HepG2 (cell line): Measurements from ENCODE around the gene NUDCD2. TPM values are rescaled to one million over a fixed set of nuclear protein-coding genes. Genes with fewer than 3 reads are reported as not detected.

Experiments used
- DMAP1 ChIP-seq: IDR thresholded peaks from 2 replicates; pipeline ENCODE4 v1.6.1; 2016
- GPN1 ChIP-seq: sonication (generic); formaldehyde crosslinking; IDR thresholded peaks from 2 replicates; pipeline ENCODE4 v1.5.1; 2020; ENCODE audit warnings: missing genetic modification reagents, borderline replicate concordance
- HCFC1 ChIP-seq: fragments of 150-350 bp; IDR thresholded peaks from 2 replicates; pipeline ENCODE4 v1.6.1; 2014; ENCODE audit warnings: low read depth, low read length
- ISX ChIP-seq: sonication (generic); formaldehyde crosslinking; conservative IDR thresholded peaks from 2 replicates; pipeline ENCODE4 v1.5.0; 2020; ENCODE audit warnings: missing genetic modification reagents
- KDM5B ChIP-seq: sonication (generic); formaldehyde crosslinking; IDR thresholded peaks from 2 replicates; pipeline ENCODE4 v1.4.0; 2020; ENCODE audit warnings: missing genetic modification reagents, mild to moderate bottlenecking, borderline replicate concordance
- KLF16 ChIP-seq, 2 experiments: sonication (generic) in 1 of 2; formaldehyde crosslinking in 1 of 2; IDR thresholded peaks; 2 replicates each; pipeline versions ENCODE4 v1.6.1 to v1.8.0; 2016 to 2023; ENCODE audit warnings: missing genetic modification reagents in 2 of 2, missing compliant biosample characterization in 1 of 2
- KMT2A ChIP-seq: sonication (generic); formaldehyde crosslinking; IDR thresholded peaks from 2 replicates; pipeline ENCODE4 v1.4.0; 2020; ENCODE audit warnings: missing genetic modification reagents
- MZF1 ChIP-seq: sonication (generic); formaldehyde crosslinking; IDR thresholded peaks from 2 replicates; pipeline ENCODE4 v1.8.1; 2023; ENCODE audit warnings: mild to moderate bottlenecking, missing genetic modification reagents, borderline replicate concordance
- NCOR1 ChIP-seq: fragments of 200-600 bp; sonication (generic); IDR thresholded peaks from 2 replicates; pipeline ENCODE4 v1.7.0; 2017; ENCODE audit warnings: antibody characterized with exemption, low read length, borderline replicate concordance
- NFYB ChIP-seq: sonication (generic); formaldehyde crosslinking; IDR thresholded peaks from 2 replicates; pipeline ENCODE4 v1.4.0; 2020; ENCODE audit warnings: missing genetic modification reagents
- NR3C1 ChIP-seq: sonication (generic); formaldehyde crosslinking; IDR thresholded peaks from 2 replicates; pipeline ENCODE4 v1.4.0; 2020; ENCODE audit warnings: missing genetic modification reagents
- POLR2AphosphoS2 ChIP-seq: IDR thresholded peaks from 2 replicates; pipeline ENCODE4 v1.6.1; 2011; ENCODE audit warnings: low read depth, low read length, improper control_type of control experiment
- RXRB ChIP-seq: IDR thresholded peaks from 2 replicates; pipeline ENCODE4 v1.6.1; 2016; ENCODE audit warnings: borderline replicate concordance, missing genetic modification reagents, missing compliant biosample characterization
- SIX4 ChIP-seq: sonication (generic); formaldehyde crosslinking; IDR thresholded peaks from 2 replicates; pipeline ENCODE4 v1.4.0; 2020; ENCODE audit warnings: missing genetic modification reagents
- SMYD3 ChIP-seq: sonication (generic); formaldehyde crosslinking; IDR thresholded peaks from 2 replicates; pipeline ENCODE4 v1.8.1; 2023; ENCODE audit warnings: mild to moderate bottlenecking, missing genetic modification reagents
- SOX13 ChIP-seq, 3 experiments: fragments of 450-650 bp in 1 of 3; sonication (generic) in 1 of 3; formaldehyde crosslinking in 1 of 3; IDR thresholded peaks in 2 of 3; conservative IDR thresholded peaks in 1 of 3; 2 replicates each; pipeline versions ENCODE4 v1.5.0 to v1.6.1; 2016 to 2020; ENCODE audit warnings: antibody characterized with exemption in 1 of 3, mild to moderate bottlenecking in 1 of 3, missing compliant biosample characterization in 1 of 3, missing genetic modification reagents in 1 of 3, moderate library complexity in 1 of 3
- TAF1 ChIP-seq: sonication (generic); formaldehyde crosslinking; IDR thresholded peaks from 2 replicates; pipeline ENCODE4 v1.4.0; 2020; ENCODE audit warnings: missing genetic modification reagents
- ZNF543 ChIP-seq: sonication (generic); formaldehyde crosslinking; IDR thresholded peaks from 2 replicates; pipeline ENCODE4 v1.4.0; 2020; ENCODE audit warnings: mild to moderate bottlenecking, missing genetic modification reagents
- polyA plus RNA-seq, 8 experiments: library from polyadenylated mRNA; depleted of rRNA in 3 of 8; stranded (reverse) in 7 of 8; unstranded in 1 of 8; fragments of >200 nt; fragmentation: Illumina TruSeq in 4 of 8; extraction: Trizol in 4 of 8; gene quantifications; 2 replicates each; pipeline versions ENCODE4 v1.2.1 to v1.2.3, GENCODE V29; 2011 to 2016; ENCODE audit warnings: low read depth in 4 of 8, missing spikeins in 1 of 8, mixed read lengths in 1 of 8; ENCODE audit not compliant: insufficient read depth in 1 of 8
- total RNA-seq, 5 experiments: library from RNA; depleted of rRNA; stranded (reverse); fragments of >200 nt; fragmentation: Illumina TruSeq; extraction: Trizol; gene quantifications; 2 replicates each; pipeline ENCODE4 v1.2.3, GENCODE V29; 2016; ENCODE audit warnings: low read depth in 1 of 5
- TF ChIP-seq, protein P1 (sequence below): sonication (generic); formaldehyde crosslinking; IDR thresholded peaks from 2 replicates; pipeline ENCODE4 v1.4.0; 2020; ENCODE audit warnings: mild to moderate bottlenecking, missing genetic modification reagents
- TF ChIP-seq, protein P2 (sequence below): sonication (generic); formaldehyde crosslinking; conservative IDR thresholded peaks from 2 replicates; pipeline ENCODE4 v1.4.0; 2020; ENCODE audit warnings: missing genetic modification reagents
- TF ChIP-seq, protein P3 (sequence below): sonication (generic); formaldehyde crosslinking; IDR thresholded peaks from 2 replicates; pipeline ENCODE4 v1.8.0; 2022; ENCODE audit warnings: mild to moderate bottlenecking, missing genetic modification reagents, borderline replicate concordance
- TF ChIP-seq, protein P4 (sequence below): sonication (generic); formaldehyde crosslinking; IDR thresholded peaks from 2 replicates; pipeline ENCODE4 v1.5.0; 2020; ENCODE audit warnings: missing genetic modification reagents, mild to moderate bottlenecking, borderline replicate concordance
- TF ChIP-seq, protein P5 (sequence below): sonication (generic); formaldehyde crosslinking; IDR thresholded peaks from 2 replicates; pipeline ENCODE4 v1.4.0; 2020; ENCODE audit warnings: missing genetic modification reagents, low read depth, mild to moderate bottlenecking, borderline replicate concordance

Gene NUDCD2
- total and polyA plus RNA-seq, 2 of the 13 experiments (the other 11 are each of a cell fraction or from before 2014, with no cell fraction given): 14.8 to 39.2 TPM

DNA sequence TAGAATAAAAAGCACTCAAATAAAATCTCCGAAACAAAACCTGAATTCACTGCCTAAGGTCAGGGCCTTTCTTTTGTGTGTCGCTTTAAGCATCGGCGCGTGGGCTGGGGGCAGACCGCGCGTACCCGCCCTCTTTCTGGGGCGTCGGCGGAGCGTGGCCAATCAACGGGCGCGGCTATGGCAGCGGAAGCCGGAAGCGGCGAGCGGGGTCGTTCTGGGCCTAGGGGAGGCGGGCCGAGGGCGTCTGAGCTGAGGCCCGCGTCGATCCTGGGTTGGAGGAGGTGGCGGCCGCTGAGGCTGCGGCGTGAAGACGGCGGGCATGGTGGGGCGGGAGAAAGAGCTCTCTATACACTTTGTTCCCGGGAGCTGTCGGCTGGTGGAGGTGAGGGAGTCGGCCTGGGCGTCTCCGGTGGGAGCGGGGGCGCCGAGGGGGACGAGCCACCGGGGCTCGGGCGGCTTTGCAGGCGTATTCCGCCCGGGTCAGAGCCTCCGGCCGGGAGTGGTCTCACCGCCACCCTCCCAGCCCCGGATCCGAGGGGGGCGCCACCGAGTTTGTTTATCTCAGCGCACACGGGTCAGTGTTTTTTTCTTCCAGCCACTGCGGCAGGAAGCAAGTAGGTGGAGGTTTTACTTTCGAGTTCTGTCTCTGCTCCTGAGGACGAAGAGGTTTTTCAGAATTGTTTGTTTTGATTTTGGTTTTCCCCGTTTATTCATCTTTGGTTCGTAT lies 45.6 kb upstream of the NUDCD2 start, which contains the start of gene MAT2B (continued):
- TF ChIP-seq, protein P1, sequence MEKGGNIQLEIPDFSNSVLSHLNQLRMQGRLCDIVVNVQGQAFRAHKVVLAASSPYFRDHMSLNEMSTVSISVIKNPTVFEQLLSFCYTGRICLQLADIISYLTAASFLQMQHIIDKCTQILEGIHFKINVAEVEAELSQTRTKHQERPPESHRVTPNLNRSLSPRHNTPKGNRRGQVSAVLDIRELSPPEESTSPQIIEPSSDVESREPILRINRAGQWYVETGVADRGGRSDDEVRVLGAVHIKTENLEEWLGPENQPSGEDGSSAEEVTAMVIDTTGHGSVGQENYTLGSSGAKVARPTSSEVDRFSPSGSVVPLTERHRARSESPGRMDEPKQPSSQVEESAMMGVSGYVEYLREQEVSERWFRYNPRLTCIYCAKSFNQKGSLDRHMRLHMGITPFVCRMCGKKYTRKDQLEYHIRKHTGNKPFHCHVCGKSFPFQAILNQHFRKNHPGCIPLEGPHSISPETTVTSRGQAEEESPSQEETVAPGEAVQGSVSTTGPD (CRISPR knock-in tag): 0 out of 2 replicates have a peak, but pooled peaks have one; percentile 36
- TF ChIP-seq TAF1 (peak; percentile 90), MZF1 (CRISPR knock-in tag) (no peak), NCOR1 (no peak; the same call in 1 of the 2 replicates), DMAP1 (CRISPR knock-in tag) (peak; percentile 84; the same call in 1 of the 2 replicates), KLF16 (CRISPR knock-in tag; IDR thresholded peaks at IDR 0.05) (peak in 1 of 2 experiments; percentile 70; a peak in 2 of 4 replicates), KDM5B (peak; percentile 95), ISX (CRISPR knock-in tag) (no peak), ZNF543 (no peak), GPN1 (CRISPR knock-in tag) (no peak), RXRB (CRISPR knock-in tag) (no peak; the same call in 1 of the 2 replicates), KMT2A (CRISPR knock-in tag) (peak; percentile 93), SOX13 (IDR thresholded peaks at IDR 0.05) (no peak), SOX13 (CRISPR knock-in tag; conservative IDR thresholded peaks at IDR 0.05 in 1 of 2, IDR thresholded peaks at IDR 0.05 in 1 of 2) (peak in 1 of 2 experiments; percentile 10; a peak in 1 of 4 replicates), SIX4 (CRISPR knock-in tag) (no peak), SMYD3 (CRISPR knock-in tag) (0 out of 2 replicates have a peak, but pooled peaks have one; percentile 44), HCFC1 (no peak), NFYB (CRISPR knock-in tag) (peak; percentile 93), NR3C1 (CRISPR knock-in tag) (no peak), POLR2AphosphoS2 (no peak)
- TF ChIP-seq, protein P2, sequence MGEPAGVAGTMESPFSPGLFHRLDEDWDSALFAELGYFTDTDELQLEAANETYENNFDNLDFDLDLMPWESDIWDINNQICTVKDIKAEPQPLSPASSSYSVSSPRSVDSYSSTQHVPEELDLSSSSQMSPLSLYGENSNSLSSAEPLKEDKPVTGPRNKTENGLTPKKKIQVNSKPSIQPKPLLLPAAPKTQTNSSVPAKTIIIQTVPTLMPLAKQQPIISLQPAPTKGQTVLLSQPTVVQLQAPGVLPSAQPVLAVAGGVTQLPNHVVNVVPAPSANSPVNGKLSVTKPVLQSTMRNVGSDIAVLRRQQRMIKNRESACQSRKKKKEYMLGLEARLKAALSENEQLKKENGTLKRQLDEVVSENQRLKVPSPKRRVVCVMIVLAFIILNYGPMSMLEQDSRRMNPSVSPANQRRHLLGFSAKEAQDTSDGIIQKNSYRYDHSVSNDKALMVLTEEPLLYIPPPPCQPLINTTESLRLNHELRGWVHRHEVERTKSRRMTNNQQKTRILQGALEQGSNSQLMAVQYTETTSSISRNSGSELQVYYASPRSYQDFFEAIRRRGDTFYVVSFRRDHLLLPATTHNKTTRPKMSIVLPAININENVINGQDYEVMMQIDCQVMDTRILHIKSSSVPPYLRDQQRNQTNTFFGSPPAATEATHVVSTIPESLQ (CRISPR knock-in tag): no peak
- TF ChIP-seq, protein P3, sequence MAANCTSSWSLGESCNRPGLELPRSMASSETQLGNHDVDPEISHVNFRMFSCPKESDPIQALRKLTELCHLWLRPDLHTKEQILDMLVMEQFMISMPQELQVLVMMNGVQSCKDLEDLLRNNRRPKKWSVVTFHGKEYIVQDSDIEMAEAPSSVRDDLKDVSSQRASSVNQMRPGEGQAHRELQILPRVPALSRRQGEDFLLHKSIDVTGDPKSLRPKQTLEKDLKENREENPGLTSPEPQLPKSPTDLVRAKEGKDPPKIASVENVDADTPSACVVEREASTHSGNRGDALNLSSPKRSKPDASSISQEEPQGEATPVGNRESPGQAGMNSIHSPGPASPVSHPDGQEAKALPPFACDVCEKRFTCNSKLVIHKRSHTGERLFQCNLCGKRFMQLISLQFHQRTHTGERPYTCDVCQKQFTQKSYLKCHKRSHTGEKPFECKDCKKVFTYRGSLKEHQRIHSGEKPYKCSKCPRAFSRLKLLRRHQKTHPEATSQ (CRISPR knock-in tag): no peak
- TF ChIP-seq, protein P4, sequence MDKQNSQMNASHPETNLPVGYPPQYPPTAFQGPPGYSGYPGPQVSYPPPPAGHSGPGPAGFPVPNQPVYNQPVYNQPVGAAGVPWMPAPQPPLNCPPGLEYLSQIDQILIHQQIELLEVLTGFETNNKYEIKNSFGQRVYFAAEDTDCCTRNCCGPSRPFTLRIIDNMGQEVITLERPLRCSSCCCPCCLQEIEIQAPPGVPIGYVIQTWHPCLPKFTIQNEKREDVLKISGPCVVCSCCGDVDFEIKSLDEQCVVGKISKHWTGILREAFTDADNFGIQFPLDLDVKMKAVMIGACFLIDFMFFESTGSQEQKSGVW (CRISPR knock-in tag): no peak
- TF ChIP-seq, protein P5, sequence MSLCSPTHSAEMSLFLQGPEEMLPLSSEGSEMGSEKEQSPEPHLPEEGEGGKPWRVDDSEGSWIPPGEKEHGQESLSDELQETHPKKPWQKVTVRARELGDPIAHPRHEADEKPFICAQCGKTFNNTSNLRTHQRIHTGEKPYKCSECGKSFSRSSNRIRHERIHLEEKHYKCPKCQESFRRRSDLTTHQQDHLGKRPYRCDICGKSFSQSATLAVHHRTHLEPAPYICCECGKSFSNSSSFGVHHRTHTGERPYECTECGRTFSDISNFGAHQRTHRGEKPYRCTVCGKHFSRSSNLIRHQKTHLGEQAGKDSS (CRISPR knock-in tag): peak; percentile 68; the same call in 1 of the 2 replicates
